Right forelimb (tissue), 1 donor: ENCODE data around the gene GPATCH4.
"Not testable (repeated sequence)": the region's sequence is repeated elsewhere in the genome, so short reads cannot be mapped to it uniquely, and the experiment has no call there.

Experiments
- DNase-seq: peaks from one replicate; pipeline ENCODE4 v3.0.0-alpha.2; 2018

Gene GPATCH4

DNA sequence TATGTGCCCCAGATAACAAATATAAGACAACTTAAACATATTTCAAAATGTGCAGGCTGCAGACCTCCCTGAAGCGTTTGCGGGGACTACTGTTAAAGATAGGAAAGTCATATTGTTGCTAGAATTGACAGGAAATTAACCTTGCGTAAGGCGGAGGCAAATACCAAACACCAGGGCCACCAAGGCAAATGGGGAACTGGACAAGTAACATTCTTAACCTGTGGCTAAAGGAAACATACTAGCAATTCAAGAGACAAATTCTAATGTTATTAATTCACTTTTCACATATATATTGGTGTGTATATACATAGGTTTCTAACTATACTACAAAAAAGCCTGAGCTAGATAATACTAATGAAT, 24.8 kb upstream of the GPATCH4 start:
- no peak for DNase-seq

DNA sequence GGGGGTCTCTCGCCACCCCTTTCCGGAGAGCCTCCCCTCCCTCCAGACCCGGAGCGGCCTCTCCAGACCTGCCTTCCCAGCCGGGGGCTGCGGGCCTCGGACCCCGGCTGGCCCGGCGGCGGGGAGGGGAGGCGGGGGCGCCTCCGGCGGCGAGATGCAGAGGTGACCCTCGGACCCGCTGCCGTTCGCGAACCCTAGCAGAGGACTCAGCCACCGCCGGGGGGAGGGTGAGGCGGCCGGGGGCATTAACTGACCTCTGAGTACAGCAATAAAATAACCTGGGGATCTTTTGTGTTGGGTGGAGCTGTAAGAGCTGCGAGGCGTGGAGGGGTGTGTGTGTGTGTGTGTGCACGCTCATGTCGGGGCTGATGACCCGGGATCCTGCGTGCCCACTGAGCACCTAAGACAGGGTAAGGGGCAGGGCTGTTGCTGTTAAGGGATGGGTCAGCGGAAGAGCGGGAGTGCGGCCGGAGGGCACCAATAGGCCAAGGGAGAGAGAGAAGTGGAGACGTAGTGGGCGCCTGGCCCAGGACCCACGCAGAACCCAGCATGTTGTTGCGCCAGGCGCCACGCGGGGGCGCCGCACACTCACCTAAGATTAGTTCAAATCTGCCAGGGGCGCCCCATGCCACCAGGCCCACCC, 24.3 kb upstream of the GPATCH4 start:
- DNase-seq, result peak; percentile 80

DNA sequence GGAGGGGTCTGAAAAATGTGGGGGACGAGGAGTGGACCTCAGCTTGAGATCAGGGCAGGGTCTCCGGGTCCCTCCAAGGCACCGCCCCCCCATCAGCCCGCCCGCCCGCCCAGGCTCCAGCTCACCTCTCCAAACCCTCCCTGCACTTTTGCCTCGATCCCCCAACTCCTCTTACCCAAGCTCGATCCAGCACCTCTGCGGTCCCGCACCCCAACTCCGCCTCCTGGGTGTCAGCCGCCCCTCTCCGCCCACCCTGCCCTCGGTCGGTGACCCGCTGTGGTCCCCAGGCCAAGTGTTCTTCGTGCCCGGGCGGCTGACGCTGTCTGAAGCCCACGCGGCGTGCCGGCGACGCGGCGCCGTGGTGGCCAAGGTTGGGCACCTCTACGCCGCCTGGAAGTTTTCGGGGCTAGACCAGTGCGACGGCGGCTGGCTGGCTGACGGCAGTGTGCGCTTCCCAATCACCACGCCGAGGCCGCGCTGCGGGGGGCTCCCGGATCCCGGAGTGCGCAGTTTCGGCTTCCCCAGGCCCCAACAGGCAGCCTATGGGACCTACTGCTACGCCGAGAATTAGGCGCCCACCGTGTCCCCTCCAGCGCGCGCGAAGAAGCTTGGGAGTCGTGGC, 23.6 kb upstream of the GPATCH4 start:
- DNase-seq, result no peak

GRCh38 chr1:156623946-156624813, 22.9 kb upstream of the GPATCH4 start:
- no peak for DNase-seq

GRCh38 chr1:156622581-156623297, 21.5 kb upstream of the GPATCH4 start:
- no peak for DNase-seq

- DNase-seq, result no peak
Measured at GRCh38 chr1:156619582-156619955, 18.3 kb upstream of the GPATCH4 start.

GRCh38 chr1:156618853-156619581, 17.7 kb upstream of the GPATCH4 start, which contains the start of gene HAPLN2:
TSS of gene HAPLN2 (plus strand) at chr1:156619415. CDS start at chr1:156623491, 4,076 bp downstream.
- no peak for DNase-seq

DNA sequence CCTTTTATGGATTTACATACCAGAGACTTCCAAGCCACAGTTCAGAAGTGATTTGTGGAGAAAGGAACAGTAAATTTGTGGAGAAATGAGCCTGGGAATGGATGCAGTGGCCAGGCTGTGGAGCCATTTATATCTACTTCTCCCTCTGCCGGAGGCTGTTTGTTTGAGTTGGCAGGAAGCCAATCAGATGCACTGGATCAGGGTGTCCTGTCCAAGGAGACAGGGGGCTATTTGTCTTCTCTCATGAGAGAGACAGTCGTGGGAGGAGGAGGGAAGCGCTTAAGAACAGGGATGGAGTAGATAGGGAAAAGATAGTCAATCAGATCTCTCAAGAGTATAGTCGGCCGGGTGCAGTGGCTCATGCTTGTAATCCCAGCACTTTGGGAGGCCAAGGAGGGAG, 15.2 kb upstream of the GPATCH4 start:
- DNase-seq, result no peak

GRCh38 chr1:156615946-156616345, 14.7 kb upstream of the GPATCH4 start:
- no peak for DNase-seq

GRCh38 chr1:156612666-156613065, 11.4 kb upstream of the GPATCH4 start:
- DNase-seq, result no peak

DNA sequence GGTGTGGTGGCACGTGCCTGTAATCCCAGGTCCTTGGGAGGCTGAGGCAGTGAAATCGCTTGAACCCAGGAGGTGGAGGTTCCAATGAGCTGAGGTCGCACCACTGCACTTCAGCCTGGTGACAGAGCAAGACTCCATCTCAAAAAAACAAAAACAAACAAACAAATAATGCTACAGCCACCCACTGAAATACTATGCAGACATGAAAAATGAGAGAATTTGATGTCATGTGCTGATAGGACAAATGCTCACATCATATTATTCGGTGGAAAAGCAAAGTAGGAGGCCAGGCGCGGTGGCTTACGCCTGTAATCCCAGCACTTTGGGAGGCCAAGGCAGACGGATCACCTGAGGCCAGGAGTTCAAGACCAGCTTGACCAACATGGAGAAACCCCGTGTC, 8.8 kb upstream of the GPATCH4 start:
- not testable (repeated sequence) for DNase-seq

DNA sequence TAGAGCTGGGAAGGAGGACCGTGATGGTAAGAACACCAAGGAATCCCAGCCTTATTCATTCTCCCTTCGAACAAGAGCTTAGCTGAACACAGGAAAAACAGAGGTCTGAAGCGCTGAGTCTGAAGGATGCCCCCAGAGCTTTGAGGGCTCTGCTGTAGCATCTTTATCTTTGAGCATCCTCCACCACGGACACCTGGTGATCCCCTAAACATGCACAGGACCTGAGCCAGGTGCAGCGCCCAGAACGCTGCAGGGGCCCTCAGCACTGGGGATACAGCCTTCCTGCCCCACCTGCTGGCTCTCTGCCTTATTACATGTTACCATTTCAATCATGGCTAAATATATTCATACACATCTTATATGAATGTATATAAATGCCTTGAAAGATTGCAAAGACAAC, 7.7 kb upstream of the GPATCH4 start:
- DNase-seq, result no peak

- no peak for DNase-seq
Measured at GRCh38 chr1:156608036-156608674, 6.9 kb upstream of the GPATCH4 start.

DNA sequence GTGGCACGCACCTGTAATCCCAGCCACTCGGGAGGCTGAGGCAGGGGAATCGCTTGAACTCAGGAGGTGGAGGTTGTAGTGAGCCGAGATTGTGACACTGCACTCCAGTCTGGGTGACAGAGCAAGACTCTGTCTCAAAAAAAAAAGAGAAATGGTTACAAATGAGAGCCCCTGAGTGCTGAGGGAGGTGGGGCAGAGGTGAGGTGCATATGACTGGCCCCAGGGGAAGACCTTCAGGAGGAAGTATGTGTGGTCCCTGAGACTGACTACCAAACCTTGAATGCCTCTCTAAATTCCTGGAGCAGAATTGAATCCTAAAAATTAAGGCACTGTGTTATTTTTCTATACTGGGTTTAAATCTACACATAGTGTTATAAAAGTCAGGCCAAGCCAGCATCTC, 6.1 kb upstream of the GPATCH4 start:
- DNase-seq, result not testable (repeated sequence)

DNA sequence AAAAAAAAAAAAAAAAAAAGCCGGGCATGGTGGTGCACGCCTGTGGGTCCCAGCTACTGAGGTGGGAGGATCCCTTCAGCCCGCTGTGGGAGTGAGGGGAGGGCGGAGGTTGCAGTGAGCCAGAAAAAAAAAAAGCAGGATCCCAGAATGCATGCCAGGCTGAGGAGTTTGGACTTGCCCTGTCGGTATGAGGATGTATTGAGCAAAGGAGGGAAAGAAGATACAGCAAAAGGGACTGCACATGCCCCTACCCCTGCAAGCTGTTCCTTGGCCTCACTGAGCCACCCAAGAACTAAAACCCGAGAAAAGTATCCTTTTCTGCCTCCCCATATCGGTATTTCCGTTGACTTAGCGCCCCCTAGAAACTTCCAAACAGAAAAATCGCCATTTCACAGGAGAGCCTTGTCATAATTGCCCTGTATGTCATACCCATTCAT, 1.3 kb upstream of the GPATCH4 start:
- DNase-seq, result no peak

DNA sequence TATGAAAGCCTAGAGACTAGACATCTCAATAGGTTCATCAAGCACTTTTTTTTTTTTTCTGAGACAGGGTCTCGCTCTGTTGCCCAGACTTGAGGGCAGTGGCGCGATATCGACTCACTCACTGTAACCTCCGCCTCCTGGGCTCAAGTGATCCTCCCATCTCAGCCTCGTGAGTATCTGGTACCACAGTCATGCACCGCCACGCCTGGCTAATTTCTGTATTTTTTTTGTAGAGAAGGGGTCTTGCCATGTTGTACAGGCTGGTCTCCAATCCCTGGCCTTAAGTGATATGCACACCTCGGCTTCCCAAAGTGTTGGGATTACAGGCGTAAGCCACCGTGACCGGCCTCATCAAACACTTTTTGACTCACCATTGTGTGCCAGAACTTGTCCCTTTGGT, 613 bp upstream of the GPATCH4 start:
- no peak for DNase-seq

GRCh38 chr1:156600733-156601121, 552 bp downstream of the GPATCH4 start:
- no peak for DNase-seq

- no peak for DNase-seq
Measured at GRCh38 chr1:156599811-156600210, 1.5 kb downstream of the GPATCH4 start.

DNA sequence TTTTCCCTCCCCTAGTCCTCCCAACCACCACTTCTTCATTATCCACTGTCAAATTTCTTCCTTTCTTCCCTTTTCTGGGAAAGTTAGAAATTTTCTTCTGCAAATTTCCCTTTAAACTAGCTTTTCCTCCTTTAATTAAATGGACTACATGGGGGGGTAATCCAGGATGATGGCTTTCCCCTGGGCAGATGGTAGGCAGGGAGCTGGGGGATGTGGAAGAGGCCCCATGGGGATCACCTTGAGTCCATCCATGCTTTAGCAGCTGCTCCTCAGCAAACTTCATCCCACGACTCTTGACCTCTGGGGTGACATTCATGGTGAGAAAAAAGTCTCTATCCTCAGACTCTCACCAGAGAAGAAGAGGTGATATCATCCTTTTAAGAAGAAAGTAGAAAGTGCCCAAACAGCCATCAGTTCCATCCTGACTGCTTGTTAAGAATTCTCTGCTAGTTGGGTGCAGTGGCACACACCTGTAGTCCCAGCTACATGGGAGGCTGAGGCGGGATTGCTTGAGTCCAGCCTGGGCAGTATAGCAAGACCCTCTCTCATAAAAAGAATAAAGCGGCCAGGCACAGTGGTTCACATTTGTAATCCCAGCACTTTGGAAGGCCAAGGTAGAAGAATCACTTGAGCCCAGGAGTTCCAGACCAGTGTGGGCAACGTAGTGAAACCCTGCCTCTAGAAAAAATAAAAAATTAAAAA, 2.4 kb downstream of the GPATCH4 start:
- DNase-seq, result no peak

DNA sequence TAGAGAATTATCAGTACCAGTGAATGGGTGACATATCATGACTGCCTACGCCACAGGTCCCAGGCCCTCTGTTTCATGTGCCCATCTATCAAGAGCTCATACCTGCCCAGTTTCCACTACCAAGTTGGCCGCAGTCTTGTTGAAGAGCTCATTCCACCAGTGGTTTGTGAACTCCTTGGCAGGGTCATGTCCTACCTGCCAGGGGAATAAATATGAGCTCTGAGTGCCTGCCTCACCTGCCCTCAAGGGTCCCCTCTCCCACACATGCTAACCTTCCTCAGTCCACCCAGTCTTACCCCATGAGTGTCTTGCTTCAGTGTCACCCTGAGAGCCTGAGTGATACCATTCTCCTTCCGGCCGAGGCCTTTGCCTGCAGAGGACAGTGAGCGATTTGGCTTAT, 3.2 kb downstream of the GPATCH4 start:
- DNase-seq, result no peak

DNA sequence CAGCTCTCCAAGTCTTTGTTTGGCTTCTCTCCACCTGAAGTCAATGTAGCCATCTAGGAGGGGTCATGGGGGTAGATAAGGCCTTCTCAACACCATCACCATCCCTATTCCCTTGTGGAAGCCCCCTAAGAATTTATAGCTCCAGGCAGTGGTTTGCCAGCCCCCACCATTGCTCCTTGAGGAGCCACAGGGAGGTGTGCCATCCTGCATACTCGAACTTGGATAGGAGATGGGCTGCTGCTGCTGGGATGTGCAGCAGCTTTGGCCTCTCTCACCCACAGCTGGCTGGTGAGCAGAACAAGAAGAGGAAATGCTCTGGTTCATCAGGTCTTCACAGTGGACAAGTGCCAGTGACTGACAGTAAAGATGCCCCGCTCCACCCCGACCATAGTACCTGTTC, 4.9 kb downstream of the GPATCH4 start:
- no peak for DNase-seq
